PC-3 (cell line): Measurements from ENCODE around the gene H6PD.

Source experiments
- CTCF ChIP-seq: fragments of 300-600 bp; sonication (generic); conservative IDR thresholded peaks from 2 replicates; pipeline ENCODE4 v1.5.1; 2017; ENCODE audit warnings: antibody characterized with exemption, low read depth, mild to moderate bottlenecking, low read length
- EZH2 ChIP-seq: fragments of 300-600 bp; sonication (generic); IDR thresholded peaks from one replicate; pipeline ENCODE4 v1.6.1; 2017; ENCODE audit warnings: antibody characterized with exemption, mild to moderate bottlenecking, low read length; ENCODE audit not compliant: unreplicated experiment
- EZH2phosphoT487 ChIP-seq: fragments of 300-600 bp; sonication (generic); IDR thresholded peaks from 2 replicates; pipeline ENCODE4 v1.6.1; 2018; ENCODE audit warnings: mild to moderate bottlenecking, antibody characterized with exemption, low read length, borderline replicate concordance

GRCh38 chr1:9249263-9249533, 14.6 kb downstream of the H6PD start:
- TF ChIP-seq CTCF = no peak
- TF ChIP-seq EZH2 = no peak
- no peak for TF ChIP-seq EZH2phosphoT487
